Islet precursor cell (in vitro differentiated cells): Measurements from ENCODE around the gene COG5.

ENCODE experiments used
- DNase-seq: peaks from one replicate; pipeline ENCODE4 v3.0.0-alpha.2; 2018

Gene COG5

GRCh38 chr7:107563775-107564552 lies at the start of gene COG5, which contains the start of gene DUS4L:
COG5 (minus strand) TSS chr7:107563920; CDS start chr7:107563896, 24 bp downstream.
DUS4L (plus strand) TSS chr7:107563971; CDS start chr7:107567071, 3,100 bp downstream.
- DNase-seq, result peak; percentile 94

DNA sequence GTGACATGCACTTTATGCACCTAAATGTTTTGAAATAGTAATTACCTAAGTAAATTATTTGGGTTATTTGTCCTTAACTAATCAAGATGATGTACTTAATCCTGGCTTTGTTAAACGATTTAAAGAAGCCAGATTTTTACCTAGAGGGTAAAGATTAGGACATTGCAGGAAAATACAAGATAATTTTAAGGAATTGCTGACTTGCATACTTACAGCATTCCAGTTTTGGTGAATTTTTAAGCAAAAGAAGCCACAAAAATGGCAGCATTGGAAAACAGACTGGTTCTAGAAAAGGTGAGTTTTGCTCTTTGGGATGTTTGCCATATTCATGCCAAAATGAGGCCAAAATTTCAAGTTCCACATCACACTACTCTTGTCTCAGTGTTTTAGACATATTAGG lies 49.7 kb upstream of the COG5 start:
- no peak for DNase-seq

DNA sequence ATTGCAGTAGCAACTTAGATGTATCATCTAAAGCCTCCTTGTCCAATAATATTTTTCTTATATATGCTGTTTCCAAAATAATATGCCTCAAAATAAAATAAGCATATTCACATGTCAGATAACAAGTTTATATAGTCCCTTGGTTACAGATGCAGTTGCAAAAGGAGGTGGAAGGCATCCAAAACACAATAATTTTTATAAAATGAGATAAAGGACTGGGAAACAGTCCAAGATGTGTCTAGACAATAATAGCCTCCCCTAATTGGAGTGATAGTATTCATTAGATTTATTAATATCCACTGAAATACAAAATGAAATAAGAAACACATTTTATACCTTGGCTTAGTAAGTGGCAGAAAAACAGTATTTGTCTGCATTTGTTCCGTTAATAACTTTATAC lies 46.6 kb upstream of the COG5 start:
- DNase-seq, result no peak

DNA sequence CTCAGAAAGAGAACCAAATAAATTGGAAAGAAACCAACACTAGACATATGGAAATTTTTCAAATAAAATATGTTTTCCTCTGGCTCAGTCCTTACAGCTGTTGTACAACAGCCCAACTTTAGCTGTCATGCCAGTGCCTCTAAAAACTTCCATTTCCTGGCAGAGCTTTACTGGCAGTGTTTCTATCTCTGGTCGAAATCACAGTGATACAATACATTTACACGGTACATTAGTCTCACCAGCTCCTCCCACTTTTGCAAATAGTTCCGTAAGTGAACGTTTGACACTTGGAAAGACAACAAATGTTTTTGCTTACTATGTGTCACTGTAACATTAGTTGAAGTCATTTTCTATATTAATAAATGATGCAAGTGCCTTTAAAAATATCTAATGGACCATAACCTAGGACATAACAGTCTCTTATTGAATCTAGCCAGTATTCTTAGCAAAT lies 46.1 kb upstream of the COG5 start:
- no peak for DNase-seq

DNA sequence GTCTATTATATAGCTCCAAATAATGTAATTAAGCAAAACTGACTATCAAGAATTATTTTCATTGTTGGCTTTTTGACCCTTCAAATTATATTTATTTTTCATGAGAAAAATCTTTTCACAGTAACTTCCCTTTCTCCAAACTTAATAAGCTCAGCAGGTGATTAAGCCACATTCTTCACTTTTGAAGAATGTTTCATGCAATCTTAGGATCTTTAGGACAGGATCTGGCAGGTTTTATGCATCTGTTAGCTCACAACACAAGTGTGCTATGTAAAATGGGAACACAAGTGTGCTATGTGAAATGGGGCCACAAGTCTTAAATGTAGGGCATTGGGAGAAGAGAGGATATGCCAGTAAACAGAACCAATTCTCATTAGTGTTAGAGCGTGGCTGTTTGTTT lies 42.6 kb upstream of the COG5 start:
- DNase-seq, result no peak

DNA sequence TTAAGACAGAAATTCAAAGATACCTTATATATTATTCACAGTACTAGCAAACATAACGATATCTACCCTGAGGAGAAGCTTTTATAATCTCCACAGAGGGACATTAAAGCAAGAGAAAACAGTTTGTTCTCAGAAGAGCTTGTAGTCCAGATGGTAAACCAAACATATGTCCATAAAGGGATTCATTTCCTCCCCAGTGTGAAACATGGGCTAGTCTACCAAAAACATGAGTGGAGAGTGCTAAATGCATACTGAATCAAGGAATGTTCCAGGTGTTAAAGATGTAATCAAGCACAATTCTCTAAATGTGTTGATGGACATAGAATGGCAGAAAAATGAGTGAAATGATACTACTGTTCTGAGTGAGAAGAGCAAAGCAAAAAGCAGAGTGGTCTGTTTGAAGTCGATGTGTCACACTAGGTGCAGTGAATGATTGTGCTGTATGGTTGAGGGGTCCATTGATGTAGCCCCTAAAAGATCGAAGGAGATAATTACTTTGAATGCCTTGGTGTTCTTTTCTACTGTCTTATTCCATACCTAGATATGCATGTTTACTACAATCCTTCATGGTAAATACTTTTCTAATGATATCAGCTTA lies 41.6 kb upstream of the COG5 start:
- DNase-seq, result no peak

- no peak for DNase-seq
Observed at GRCh38 chr7:107600816-107601215, 37.1 kb upstream of the COG5 start.

GRCh38 chr7:107599262-107599661 lies 35.5 kb upstream of the COG5 start:
- no peak for DNase-seq

- no peak for DNase-seq
Observed at GRCh38 chr7:107597953-107598352, 34.2 kb upstream of the COG5 start.

GRCh38 chr7:107597582-107597916 lies 33.8 kb upstream of the COG5 start:
- no peak for DNase-seq

- DNase-seq, result no peak
Observed at GRCh38 chr7:107596881-107597581, 33.3 kb upstream of the COG5 start.

DNA sequence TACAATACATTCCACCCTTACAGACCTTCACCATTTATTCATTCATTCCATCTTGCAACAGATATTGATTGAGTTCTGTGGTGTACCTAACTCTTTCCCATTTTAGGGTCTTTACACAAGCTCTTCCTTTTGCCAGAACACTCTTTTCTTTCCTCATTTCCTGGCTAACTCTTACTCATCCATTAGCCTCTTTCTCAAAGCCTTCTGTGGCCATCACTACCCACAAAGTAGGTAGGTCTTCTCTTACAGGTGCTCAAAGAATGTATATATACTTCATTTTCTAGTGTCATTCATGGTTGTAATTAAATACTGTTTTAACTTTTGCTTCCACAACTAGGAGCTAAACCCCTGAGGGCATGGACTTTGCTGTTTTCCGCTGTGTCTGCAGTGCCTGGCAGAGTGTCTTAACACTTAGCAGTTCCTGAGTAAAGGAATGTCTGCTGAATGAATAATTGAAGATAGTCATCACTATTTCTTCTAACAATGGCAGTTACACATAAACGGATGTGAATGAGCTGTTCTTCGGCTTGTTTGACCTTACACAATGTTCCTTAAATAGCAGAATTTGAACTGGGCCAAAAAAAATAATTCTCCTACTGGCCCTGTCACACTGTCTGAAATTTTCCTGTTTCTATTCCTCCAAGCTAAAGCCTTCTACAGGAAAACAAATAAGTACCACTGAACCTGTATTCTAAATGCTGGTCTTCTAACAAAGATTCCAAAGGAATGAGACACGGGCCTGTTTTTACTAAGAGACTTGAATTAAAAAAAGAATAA lies 31.4 kb upstream of the COG5 start:
- peak; percentile 95 for DNase-seq

- DNase-seq, result no peak
Observed at GRCh38 chr7:107593025-107593410, 29.3 kb upstream of the COG5 start.

- no peak for DNase-seq
Observed at GRCh38 chr7:107592361-107593024, 28.8 kb upstream of the COG5 start.

DNA sequence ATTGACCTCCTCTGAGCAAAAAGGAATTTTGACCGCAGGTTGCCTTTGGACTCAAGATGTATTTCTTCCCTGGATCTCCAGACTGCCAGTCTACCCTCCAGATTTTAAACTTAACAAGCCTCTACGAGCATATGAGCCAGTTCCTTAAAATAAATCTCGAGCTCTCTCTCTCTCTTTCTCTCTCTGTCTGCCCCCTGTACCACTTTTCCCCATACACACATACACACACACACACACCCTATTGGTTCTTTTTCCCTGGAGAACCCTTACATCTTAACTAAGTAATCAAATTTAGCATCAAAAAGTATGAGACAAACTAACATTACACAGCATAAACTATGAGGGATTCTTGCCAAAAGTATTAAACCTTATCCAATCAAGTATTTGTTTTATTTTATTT lies 27.7 kb upstream of the COG5 start:
- DNase-seq, result no peak

DNA sequence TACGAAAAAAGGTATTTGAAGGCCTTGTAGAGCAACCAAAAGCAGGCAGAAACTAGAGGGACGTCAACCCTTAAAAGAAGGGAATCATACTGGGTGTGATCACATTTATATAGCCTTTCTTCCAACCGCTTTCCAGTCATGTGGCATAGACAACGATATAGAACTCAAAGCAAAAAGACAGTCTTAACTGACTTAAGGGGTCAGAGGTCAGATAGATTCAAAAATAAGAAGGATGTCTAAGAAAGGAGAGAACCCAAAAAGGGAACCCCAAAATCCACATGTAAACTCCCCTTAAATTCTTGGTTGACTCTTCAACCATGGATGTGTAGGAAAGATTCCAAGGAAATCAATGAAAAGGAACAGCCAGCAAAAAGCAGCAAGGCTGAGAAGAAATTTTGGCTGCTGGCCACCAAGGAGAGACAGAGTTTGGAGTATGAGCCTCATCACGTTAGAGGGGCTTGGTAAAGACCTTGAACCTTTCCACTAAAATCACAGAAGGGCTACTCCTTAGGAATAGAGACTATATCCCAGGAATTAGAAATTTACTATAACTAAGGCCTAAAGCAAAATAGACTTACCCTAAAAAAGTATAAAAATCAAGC lies 24.9 kb upstream of the COG5 start:
- DNase-seq, result no peak

GRCh38 chr7:107584716-107585115 lies 21.0 kb upstream of the COG5 start:
- DNase-seq, result no peak

- DNase-seq, result no peak
Observed at GRCh38 chr7:107582875-107583274, 19.2 kb upstream of the COG5 start.

- DNase-seq, result no peak
Observed at GRCh38 chr7:107581387-107582013, 17.8 kb upstream of the COG5 start.

DNA sequence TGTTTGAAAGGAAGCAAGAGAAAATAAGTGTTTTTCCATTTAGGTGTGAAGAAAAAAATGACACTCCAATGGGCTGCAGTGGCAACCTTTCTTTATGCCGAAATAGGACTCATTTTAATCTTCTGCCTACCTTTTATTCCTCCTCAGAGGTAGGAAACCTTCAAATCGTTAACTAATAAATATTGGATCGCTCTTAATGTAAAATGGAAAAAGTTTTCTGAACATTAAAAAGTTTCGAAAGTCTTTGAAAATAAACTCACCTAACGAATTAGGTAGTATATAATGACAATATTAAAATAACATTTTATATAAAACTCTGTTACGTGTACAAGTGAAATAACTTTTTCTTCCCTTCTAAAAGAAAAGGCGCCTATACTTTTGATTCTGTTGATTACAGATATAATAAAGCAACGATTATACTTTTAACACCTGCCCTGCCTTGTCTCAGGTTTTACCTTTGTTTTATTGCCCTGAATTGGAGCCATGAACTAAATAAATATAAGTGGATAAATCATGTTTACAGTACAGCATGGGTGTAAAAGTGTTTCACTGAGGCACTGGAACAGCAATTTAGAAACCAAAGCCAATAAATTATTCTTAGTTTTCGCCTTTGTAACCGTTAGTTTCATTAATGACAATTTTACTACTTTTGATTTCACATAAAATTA lies 17.1 kb upstream of the COG5 start:
- no peak for DNase-seq
